WTC11 (cell line): ENCODE results near the gene TNP1.

ENCODE experiments used
- ATF3 ChIP-seq: sonication (generic); formaldehyde crosslinking; conservative IDR thresholded peaks from 2 replicates; pipeline ENCODE4 v1.8.1; 2022; ENCODE audit warnings: mild to moderate bottlenecking, missing genetic modification reagents
- ATF6 ChIP-seq: sonication (generic); formaldehyde crosslinking; IDR thresholded peaks from 2 replicates; pipeline ENCODE4 v1.8.1; 2023; ENCODE audit warnings: mild to moderate bottlenecking, missing genetic modification reagents
- CTCF ChIP-seq: fragments of 200-600 bp; IDR thresholded peaks from 2 replicates; pipeline ENCODE4 v1.8.0; 2022; ENCODE audit warnings: antibody characterized with exemption
- FOXJ3 ChIP-seq: sonication (generic); formaldehyde crosslinking; IDR thresholded peaks from 2 replicates; pipeline ENCODE4 v1.9.0; 2021; ENCODE audit warnings: missing genetic modification reagents, mild to moderate bottlenecking, borderline replicate concordance
- FOXK1 ChIP-seq: sonication (generic); formaldehyde crosslinking; IDR thresholded peaks from 2 replicates; pipeline ENCODE4 v1.8.0; 2022; ENCODE audit warnings: mild to moderate bottlenecking, moderate library complexity, missing genetic modification reagents
- JAZF1 ChIP-seq: fragments of 250-450 bp; sonication (Bioruptor Pico); IDR thresholded peaks from 2 replicates; pipeline ENCODE4 v1.9.0; 2021; ENCODE audit warnings: moderate library complexity, mild to moderate bottlenecking, inconsistent platforms
- MAX ChIP-seq: sonication (generic); formaldehyde crosslinking; IDR thresholded peaks from 2 replicates; pipeline ENCODE4 v1.8.0; 2022; ENCODE audit warnings: mild to moderate bottlenecking, missing genetic modification reagents
- NR1H2 ChIP-seq: sonication (generic); formaldehyde crosslinking; IDR thresholded peaks from 2 replicates; pipeline ENCODE4 v1.9.0; 2021; ENCODE audit warnings: mild to moderate bottlenecking, moderate library complexity, missing genetic modification reagents
- RELA ChIP-seq: sonication (generic); formaldehyde crosslinking; IDR thresholded peaks from 2 replicates; pipeline ENCODE4 v1.8.1; 2022; ENCODE audit warnings: missing genetic modification reagents, mild to moderate bottlenecking, borderline replicate concordance
- USF2 ChIP-seq: sonication (generic); formaldehyde crosslinking; IDR thresholded peaks from 2 replicates; pipeline ENCODE4 v1.8.1; 2023; ENCODE audit warnings: mild to moderate bottlenecking, missing genetic modification reagents, moderate library complexity

GRCh38 chr2:216908300-216908699 is 48.4 kb upstream of the TNP1 start:
- TF ChIP-seq MAX (CRISPR knock-in tag) (no peak), FOXK1 (no peak), JAZF1 (CRISPR knock-in tag) (no peak), ATF3 (CRISPR knock-in tag) (no peak), ATF6 (CRISPR knock-in tag) (no peak), USF2 (no peak), CTCF (no peak), NR1H2 (no peak), RELA (CRISPR knock-in tag) (no peak), FOXJ3 (CRISPR knock-in tag) (no peak)
